ENCODE data around the gene PNLIPRP2.

Gene PNLIPRP2

GRCh38 chr10:116688241-116688711 is 67.5 kb downstream of the PNLIPRP2 start:
- DNase-seq (no peak), ATAC-seq (ENCODE audit: insufficient read depth, low read depth) (no peak)
- no peak overlapping the region for H3K9ac ChIP-seq (ENCODE audit: low read depth, low read length)
- no peak overlapping the region for H3K4me2 ChIP-seq (ENCODE audit: insufficient read depth, low read length)
- H3K27me3 ChIP-seq (ENCODE audit: insufficient read depth, low read length, poor library complexity), result no peaks in the 10 kb centered on the region
- no peaks in the 10 kb centered on the region for H4K20me1 ChIP-seq (ENCODE audit: insufficient read depth, low read length)
- TF ChIP-seq EZH2 (IDR thresholded peaks at IDR 0.05; ENCODE audit: borderline replicate concordance, low read depth, low read length, severe bottlenecking) (no peak), CTCF (IDR thresholded peaks at IDR 0.05; ENCODE audit: borderline replicate concordance, extremely low read depth, low read length, poor library complexity, severe bottlenecking) (no peak)
- no peaks in the 10 kb centered on the region for H3K36me3 ChIP-seq (ENCODE audit: insufficient read depth, low read length)
- no peaks in the 10 kb centered on the region for H3K9me3 ChIP-seq (ENCODE audit: insufficient read depth, low read length, severe bottlenecking)
- H3K4me1 ChIP-seq (ENCODE audit: insufficient read depth, low read length), result no peaks in the 10 kb centered on the region
- no peak overlapping the region for H3K27ac ChIP-seq (ENCODE audit: low read length)
- H2AFZ ChIP-seq (ENCODE audit: low read depth, low read length), result no peak overlapping the region
- no peak overlapping the region for H3K4me3 ChIP-seq (ENCODE audit: low read depth in 1 of 2, low read length in 2 of 2)
- H3K79me2 ChIP-seq (ENCODE audit: insufficient read depth, low read length), result no peaks in the 10 kb centered on the region

GRCh38 chr10:116688741-116689495 is 68.2 kb downstream of the PNLIPRP2 start:
- Histone ChIP-seq H2AFZ (ENCODE audit: low read depth, low read length) (no peak overlapping the region), H3K36me3 (ENCODE audit: insufficient read depth, low read length) (no peaks in the 10 kb centered on the region), H3K27ac (ENCODE audit: low read length) (no peak overlapping the region), H3K9me3 (ENCODE audit: insufficient read depth, low read length, severe bottlenecking) (no peaks in the 10 kb centered on the region), H3K27me3 (ENCODE audit: insufficient read depth, low read length, poor library complexity) (no peaks in the 10 kb centered on the region), H3K9ac (ENCODE audit: low read depth, low read length) (no peak overlapping the region), H3K4me3 (ENCODE audit: low read depth in 1 of 2, low read length in 2 of 2) (no peak overlapping the region), H3K79me2 (ENCODE audit: insufficient read depth, low read length) (no peaks in the 10 kb centered on the region), H3K4me2 (ENCODE audit: insufficient read depth, low read length) (no peak overlapping the region), H3K4me1 (ENCODE audit: insufficient read depth, low read length) (no peaks in the 10 kb centered on the region), H4K20me1 (ENCODE audit: insufficient read depth, low read length) (no peaks in the 10 kb centered on the region)
- TF ChIP-seq CTCF (IDR thresholded peaks at IDR 0.05; ENCODE audit: borderline replicate concordance, extremely low read depth, low read length, poor library complexity, severe bottlenecking), result no peak
- no peak for TF ChIP-seq EZH2 (IDR thresholded peaks at IDR 0.05; ENCODE audit: borderline replicate concordance, low read depth, low read length, severe bottlenecking)
- no peak for DNase-seq
- no peak for ATAC-seq (ENCODE audit: insufficient read depth, low read depth)

- Histone ChIP-seq H3K4me2 (ENCODE audit: insufficient read depth, low read length) (no peak overlapping the region), H3K9me3 (ENCODE audit: insufficient read depth, low read length, severe bottlenecking) (no peaks in the 10 kb centered on the region), H3K79me2 (ENCODE audit: insufficient read depth, low read length) (no peaks in the 10 kb centered on the region), H3K4me3 (ENCODE audit: low read depth in 1 of 2, low read length in 2 of 2) (no peak overlapping the region), H4K20me1 (ENCODE audit: insufficient read depth, low read length) (no peaks in the 10 kb centered on the region), H3K27ac (ENCODE audit: low read length) (no peak overlapping the region), H3K9ac (ENCODE audit: low read depth, low read length) (no peak overlapping the region), H3K4me1 (ENCODE audit: insufficient read depth, low read length) (no peaks in the 10 kb centered on the region), H3K36me3 (ENCODE audit: insufficient read depth, low read length) (no peaks in the 10 kb centered on the region), H3K27me3 (ENCODE audit: insufficient read depth, low read length, poor library complexity) (no peaks in the 10 kb centered on the region), H2AFZ (ENCODE audit: low read depth, low read length) (no peak overlapping the region)
- no peak for TF ChIP-seq CTCF (IDR thresholded peaks at IDR 0.05; ENCODE audit: borderline replicate concordance, extremely low read depth, low read length, poor library complexity, severe bottlenecking)
- TF ChIP-seq EZH2 (IDR thresholded peaks at IDR 0.05; ENCODE audit: borderline replicate concordance, low read depth, low read length, severe bottlenecking), result no peak
- no peak for ATAC-seq (ENCODE audit: insufficient read depth, low read depth)
- no peak for DNase-seq
Observed at GRCh38 chr10:116689744-116690143, 69.0 kb downstream of the PNLIPRP2 start.
